Measurements from ENCODE around the gene CHADL. TPM values are rescaled to one million over a fixed set of nuclear protein-coding genes. Genes with fewer than 3 reads are reported as not detected.

Gene CHADL
- 1 to 10 TPM in 2 of 4 donors, under 1 TPM in 1, not detected in 1; 0.54 to 2.3 (median 1.4) TPM for polyA plus RNA-seq
- long read RNA-seq, donor 1: 0 reads
- long read RNA-seq, donor 2, partial matches to known transcripts: 6 of 7 reads
- long read RNA-seq, donor 2, other reads (novel, unspliced or antisense): 0 of 7 reads
- long read RNA-seq, donor 3: 0 reads
- long read RNA-seq, donor 4: 0 reads
- long read RNA-seq, donor 5: 0 reads
- long read RNA-seq, donor 6: 0 reads
- long read RNA-seq, donor 7, partial matches to known transcripts: 6 of 6 reads
- long read RNA-seq, donor 7, other reads (novel, unspliced or antisense): 0 of 6 reads
- long read RNA-seq, donor 8: 0 reads
- long read RNA-seq, donor 9: 0 reads
- long read RNA-seq, donor 10, partial matches to known transcripts: 0 of 2 reads
- long read RNA-seq, donor 10, other reads (novel, unspliced or antisense): 0 of 2 reads

- H3K9me3 ChIP-seq (ENCODE audit: control insufficient read depth in 2 of 2, insufficient read depth in 1 of 2, low read depth in 1 of 2, low read length in 1 of 2): no peaks in the 10 kb centered on the region
- H3K4me1 ChIP-seq (ENCODE audit: control insufficient read depth in 3 of 3, insufficient read depth in 2 of 3, low read depth in 1 of 3, low read length in 2 of 3): peaks cover 0 to 6% (median 2%) of the 10 kb centered on the region in 3 donors
- DNase-seq (no peak), FAIRE-seq (no peak)
- no peaks in the 10 kb centered on the region for H3K27me3 ChIP-seq (ENCODE audit: control insufficient read depth in 3 of 3, insufficient read depth in 3 of 3, low read length in 3 of 3)
- H3K4me3 ChIP-seq (ENCODE audit: low read depth in 1 of 3, low read length in 3 of 3): no peak within 1 kb of the TSS
- H3K36me3 ChIP-seq (ENCODE audit: control insufficient read depth in 3 of 3, insufficient read depth in 2 of 3, low read depth in 1 of 3, low read length in 3 of 3): peaks cover 0 to 7% (median 0%) of the 10 kb centered on the region in 3 donors
- 62 to 66% (median 63%) methylated on average over 22 to 24 of the region's 24 CpGs for WGBS, 3 donors
- no peak within 1 kb of the TSS for H3K27ac ChIP-seq (ENCODE audit: low read depth in 1 of 3, low read length in 2 of 3)
Observed at GRCh38 chr22:41240377-41241132, at the start of gene CHADL. TSS of gene CHADL (minus strand) at chr22:41240931. CDS start at chr22:41240881, 50 bp downstream.

GRCh38 chr22:41289671-41290070 is 48.9 kb upstream of the CHADL start:
- 83 to 85% (median 83%) methylated on average over 1 of the region's 1 CpG for WGBS, 3 donors

GRCh38 chr22:41288245-41288946 is 47.7 kb upstream of the CHADL start:
- 19 to 44% (median 38%) methylated on average over 9 of the region's 9 CpGs for whole genome bisulfite sequencing, 3 donors
- H3K9me3 ChIP-seq (ENCODE audit: control insufficient read depth in 2 of 2, insufficient read depth in 1 of 2, low read depth in 1 of 2, low read length in 1 of 2): no peaks in the 10 kb centered on the region
- FAIRE-seq: no peak

More at GRCh38 chr22:41289671-41290070, 48.9 kb upstream of the CHADL start:
- H3K4me3 ChIP-seq (ENCODE audit: low read depth in 1 of 3, low read length in 3 of 3): no peak overlapping the region
- peaks cover 0 to 2% (median 0%) of the 10 kb centered on the region in 3 donors for H3K36me3 ChIP-seq (ENCODE audit: control insufficient read depth in 3 of 3, insufficient read depth in 2 of 3, low read depth in 1 of 3, low read length in 3 of 3)
- peaks cover 0 to 17% (median 6%) of the 10 kb centered on the region in 3 donors for H3K4me1 ChIP-seq (ENCODE audit: control insufficient read depth in 3 of 3, insufficient read depth in 2 of 3, low read depth in 1 of 3, low read length in 2 of 3)
- no peaks in the 10 kb centered on the region for H3K9me3 ChIP-seq (ENCODE audit: control insufficient read depth in 2 of 2, insufficient read depth in 1 of 2, low read depth in 1 of 2, low read length in 1 of 2)
- no peaks in the 10 kb centered on the region for H3K27me3 ChIP-seq (ENCODE audit: control insufficient read depth in 3 of 3, insufficient read depth in 3 of 3, low read length in 3 of 3)
- DNase-seq (no peak), FAIRE-seq (no peak)
- no peak overlapping the region for H3K27ac ChIP-seq (ENCODE audit: low read depth in 1 of 3, low read length in 2 of 3)

GRCh38 chr22:41286639-41287091 is 45.9 kb upstream of the CHADL start:
- Histone ChIP-seq H3K9me3 (ENCODE audit: control insufficient read depth in 2 of 2, insufficient read depth in 1 of 2, low read depth in 1 of 2, low read length in 1 of 2) (no peaks in the 10 kb centered on the region), H3K36me3 (ENCODE audit: control insufficient read depth in 3 of 3, insufficient read depth in 2 of 3, low read depth in 1 of 3, low read length in 3 of 3) (peaks cover 0 to 21% (median 0%) of the 10 kb centered on the region in 3 donors), H3K27ac (ENCODE audit: low read depth in 1 of 3, low read length in 2 of 3) (peak overlapping the region; percentile 76 to 91 (median 76)), H3K4me1 (ENCODE audit: control insufficient read depth in 3 of 3, insufficient read depth in 2 of 3, low read depth in 1 of 3, low read length in 2 of 3) (peaks cover 0 to 19% (median 6%) of the 10 kb centered on the region in 3 donors), H3K4me3 (ENCODE audit: low read depth in 1 of 3, low read length in 3 of 3) (peak overlapping the region in 2 of 3 donors; percentile 46 to 55), H3K27me3 (ENCODE audit: control insufficient read depth in 3 of 3, insufficient read depth in 3 of 3, low read length in 3 of 3) (no peaks in the 10 kb centered on the region)
- no peak for DNase-seq
- WGBS, 3 donors: 0 to 1% (median 1%) methylated on average over 15 of the region's 15 CpGs
- no peak for FAIRE-seq

More at GRCh38 chr22:41288245-41288946, 47.7 kb upstream of the CHADL start:
- Histone ChIP-seq H3K27me3 (ENCODE audit: control insufficient read depth in 3 of 3, insufficient read depth in 3 of 3, low read length in 3 of 3) (no peaks in the 10 kb centered on the region), H3K36me3 (ENCODE audit: control insufficient read depth in 3 of 3, insufficient read depth in 2 of 3, low read depth in 1 of 3, low read length in 3 of 3) (peaks cover 0 to 13% (median 0%) of the 10 kb centered on the region in 3 donors), H3K4me1 (ENCODE audit: control insufficient read depth in 3 of 3, insufficient read depth in 2 of 3, low read depth in 1 of 3, low read length in 2 of 3) (peaks cover 0 to 19% (median 6%) of the 10 kb centered on the region in 3 donors), H3K27ac (ENCODE audit: low read depth in 1 of 3, low read length in 2 of 3) (peak overlapping the region; percentile 65 to 88 (median 85)), H3K4me3 (ENCODE audit: low read depth in 1 of 3, low read length in 3 of 3) (no peak overlapping the region)
- DNase-seq: peak; percentile 83 to 88

GRCh38 chr22:41285820-41286638 is 45.3 kb upstream of the CHADL start, which contains the start of gene RANGAP1:
TSS of gene RANGAP1 (minus strand) at chr22:41286187. CDS start at chr22:41281044, 5,143 bp downstream.
- H3K9me3 ChIP-seq (ENCODE audit: control insufficient read depth in 2 of 2, insufficient read depth in 1 of 2, low read depth in 1 of 2, low read length in 1 of 2): no peaks in the 10 kb centered on the region
- DNase-seq (peak; percentile 100), FAIRE-seq (peak; percentile 59)
- H3K27me3 ChIP-seq (ENCODE audit: control insufficient read depth in 3 of 3, insufficient read depth in 3 of 3, low read length in 3 of 3): no peaks in the 10 kb centered on the region
- H3K36me3 ChIP-seq (ENCODE audit: control insufficient read depth in 3 of 3, insufficient read depth in 2 of 3, low read depth in 1 of 3, low read length in 3 of 3): peaks cover 0 to 27% (median 2%) of the 10 kb centered on the region in 3 donors
- peaks cover 0 to 19% (median 6%) of the 10 kb centered on the region in 3 donors for H3K4me1 ChIP-seq (ENCODE audit: control insufficient read depth in 3 of 3, insufficient read depth in 2 of 3, low read depth in 1 of 3, low read length in 2 of 3)
- peak within 1 kb of the TSS; percentile 84 to 96 (median 94) for H3K4me3 ChIP-seq (ENCODE audit: low read depth in 1 of 3, low read length in 3 of 3)
- peak within 1 kb of the TSS; percentile 76 to 94 (median 91) for H3K27ac ChIP-seq (ENCODE audit: low read depth in 1 of 3, low read length in 2 of 3)
- 0 to 1% (median 0%) methylated on average over 57 to 77 of the region's 77 CpGs for WGBS, 3 donors

GRCh38 chr22:41285441-41285819 is 44.7 kb upstream of the CHADL start:
- Histone ChIP-seq H3K27ac (ENCODE audit: low read depth in 1 of 3, low read length in 2 of 3) (peak overlapping the region; percentile 76 to 94 (median 91)), H3K4me1 (ENCODE audit: control insufficient read depth in 3 of 3, insufficient read depth in 2 of 3, low read depth in 1 of 3, low read length in 2 of 3) (peaks cover 0 to 19% (median 6%) of the 10 kb centered on the region in 3 donors), H3K36me3 (ENCODE audit: control insufficient read depth in 3 of 3, insufficient read depth in 2 of 3, low read depth in 1 of 3, low read length in 3 of 3) (peaks cover 5 to 33% (median 5%) of the 10 kb centered on the region in 3 donors), H3K27me3 (ENCODE audit: control insufficient read depth in 3 of 3, insufficient read depth in 3 of 3, low read length in 3 of 3) (no peaks in the 10 kb centered on the region), H3K4me3 (ENCODE audit: low read depth in 1 of 3, low read length in 3 of 3) (peak overlapping the region; percentile 84 to 96 (median 94)), H3K9me3 (ENCODE audit: control insufficient read depth in 2 of 2, insufficient read depth in 1 of 2, low read depth in 1 of 2, low read length in 1 of 2) (no peaks in the 10 kb centered on the region)
- WGBS, 3 donors: 0 to 1% (median 0%) methylated on average over 26 to 30 of the region's 30 CpGs
- DNase-seq (peak; percentile 74 to 90), FAIRE-seq (no peak)

- Histone ChIP-seq H3K27ac (ENCODE audit: low read depth in 1 of 3, low read length in 2 of 3) (peak overlapping the region in 2 of 3 donors; percentile 8 to 94), H3K36me3 (ENCODE audit: control insufficient read depth in 3 of 3, insufficient read depth in 2 of 3, low read depth in 1 of 3, low read length in 3 of 3) (peaks cover 8 to 43% (median 11%) of the 10 kb centered on the region in 3 donors), H3K9me3 (ENCODE audit: control insufficient read depth in 2 of 2, insufficient read depth in 1 of 2, low read depth in 1 of 2, low read length in 1 of 2) (no peaks in the 10 kb centered on the region), H3K4me3 (ENCODE audit: low read depth in 1 of 3, low read length in 3 of 3) (no peak overlapping the region), H3K27me3 (ENCODE audit: control insufficient read depth in 3 of 3, insufficient read depth in 3 of 3, low read length in 3 of 3) (no peaks in the 10 kb centered on the region), H3K4me1 (ENCODE audit: control insufficient read depth in 3 of 3, insufficient read depth in 2 of 3, low read depth in 1 of 3, low read length in 2 of 3) (peaks cover 0 to 19% (median 6%) of the 10 kb centered on the region in 3 donors)
- 90 to 93% (median 91%) methylated on average over 10 of the region's 10 CpGs for WGBS, 3 donors
- FAIRE-seq: no peak
- DNase-seq: no peak
Observed at GRCh38 chr22:41284465-41284864, 43.7 kb upstream of the CHADL start.

Measured in small intestine (tissue), 16 donors.